C4-2B (cell line): ENCODE measurements around the gene FLG2.

Experiments used
- H3K27ac ChIP-seq: fragments of 450-650 bp; 2 replicates; pipeline ENCODE4 v1.5.1; 2017
- ZFX ChIP-seq: fragments of 450-650 bp; IDR thresholded peaks from 2 replicates; pipeline ENCODE4 v1.6.1; 2017
- TF ChIP-seq, protein P1 (sequence below): fragments of 450-650 bp; conservative IDR thresholded peaks from 2 replicates; pipeline ENCODE4 v1.5.1; 2017; ENCODE audit warnings: mild to moderate bottlenecking

Gene FLG2

GRCh38 chr1:152380932-152381331 lies 21.1 kb upstream of the FLG2 start:
- TF ChIP-seq ZFX = no peak
- TF ChIP-seq, protein P1, sequence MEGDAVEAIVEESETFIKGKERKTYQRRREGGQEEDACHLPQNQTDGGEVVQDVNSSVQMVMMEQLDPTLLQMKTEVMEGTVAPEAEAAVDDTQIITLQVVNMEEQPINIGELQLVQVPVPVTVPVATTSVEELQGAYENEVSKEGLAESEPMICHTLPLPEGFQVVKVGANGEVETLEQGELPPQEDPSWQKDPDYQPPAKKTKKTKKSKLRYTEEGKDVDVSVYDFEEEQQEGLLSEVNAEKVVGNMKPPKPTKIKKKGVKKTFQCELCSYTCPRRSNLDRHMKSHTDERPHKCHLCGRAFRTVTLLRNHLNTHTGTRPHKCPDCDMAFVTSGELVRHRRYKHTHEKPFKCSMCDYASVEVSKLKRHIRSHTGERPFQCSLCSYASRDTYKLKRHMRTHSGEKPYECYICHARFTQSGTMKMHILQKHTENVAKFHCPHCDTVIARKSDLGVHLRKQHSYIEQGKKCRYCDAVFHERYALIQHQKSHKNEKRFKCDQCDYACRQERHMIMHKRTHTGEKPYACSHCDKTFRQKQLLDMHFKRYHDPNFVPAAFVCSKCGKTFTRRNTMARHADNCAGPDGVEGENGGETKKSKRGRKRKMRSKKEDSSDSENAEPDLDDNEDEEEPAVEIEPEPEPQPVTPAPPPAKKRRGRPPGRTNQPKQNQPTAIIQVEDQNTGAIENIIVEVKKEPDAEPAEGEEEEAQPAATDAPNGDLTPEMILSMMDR = no peak
- H3K27ac ChIP-seq = no peak overlapping the region

DNA sequence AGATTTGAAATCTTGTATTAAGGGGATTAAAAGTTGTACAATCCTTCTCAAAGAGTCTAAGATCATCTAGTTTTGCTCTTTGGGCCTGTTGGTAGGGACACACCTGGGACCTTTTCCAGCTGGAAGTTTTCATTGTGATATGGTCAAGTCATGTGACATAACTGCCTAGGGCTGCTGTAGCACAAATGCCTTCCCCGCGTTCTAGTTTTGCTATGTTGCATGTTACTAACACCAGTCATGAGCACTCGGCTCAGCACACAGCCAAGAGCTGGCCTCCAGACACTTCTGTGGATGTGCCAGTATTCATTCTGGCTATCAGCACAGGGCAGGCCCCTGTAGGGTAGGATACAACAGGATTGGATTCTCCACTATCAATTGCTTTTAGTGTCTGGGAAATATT lies 14.6 kb upstream of the FLG2 start:
- TF ChIP-seq ZFX = no peak
- TF ChIP-seq, protein P1 = no peak
- H3K27ac ChIP-seq = no peak overlapping the region

GRCh38 chr1:152372672-152373071 lies 12.9 kb upstream of the FLG2 start:
- no peak overlapping the region for H3K27ac ChIP-seq
- TF ChIP-seq, protein P1 = no peak
- no peak for TF ChIP-seq ZFX

DNA sequence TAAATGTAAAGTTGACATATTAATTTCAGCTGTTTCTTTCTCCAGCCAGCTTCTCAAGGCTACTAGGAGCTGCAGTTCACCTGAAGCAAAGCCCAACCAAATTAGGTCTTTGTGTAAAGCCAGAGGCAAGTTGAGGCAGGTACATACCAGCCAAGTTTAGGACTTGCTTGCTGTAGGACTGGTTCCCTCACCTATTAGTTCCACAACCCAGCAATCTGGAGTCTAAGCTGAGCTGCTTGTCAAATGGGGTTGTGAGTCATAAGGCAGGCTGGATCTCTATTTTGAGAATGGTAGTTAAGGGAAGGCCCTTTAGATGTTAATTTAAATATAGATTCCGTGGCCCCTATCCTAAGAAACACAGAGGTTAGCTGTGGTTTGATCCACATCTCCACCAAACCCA lies 7.6 kb upstream of the FLG2 start:
- H3K27ac ChIP-seq = no peak overlapping the region
- TF ChIP-seq ZFX = no peak
- TF ChIP-seq, protein P1 = no peak

DNA sequence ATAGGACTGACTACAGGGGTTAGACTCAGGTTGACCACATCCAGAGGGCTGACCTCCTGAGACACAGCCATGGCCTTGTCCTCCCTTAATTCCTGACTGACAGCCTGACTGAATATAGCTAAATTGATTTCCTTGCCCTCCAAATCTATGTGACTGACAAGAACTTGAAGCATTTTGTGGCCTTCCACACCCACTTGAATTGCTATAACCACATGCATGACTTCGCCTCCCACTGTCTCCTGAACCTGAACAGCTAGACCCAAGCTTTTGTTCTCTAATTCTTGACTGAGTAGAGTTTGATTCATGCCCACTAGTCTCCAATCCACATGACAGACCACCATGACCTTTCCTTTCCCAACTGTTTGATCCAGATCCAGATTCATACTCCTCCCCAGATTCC lies 3.1 kb downstream of the FLG2 start:
- no peak for TF ChIP-seq ZFX
- TF ChIP-seq, protein P1 = no peak
- H3K27ac ChIP-seq = no peak overlapping the region

DNA sequence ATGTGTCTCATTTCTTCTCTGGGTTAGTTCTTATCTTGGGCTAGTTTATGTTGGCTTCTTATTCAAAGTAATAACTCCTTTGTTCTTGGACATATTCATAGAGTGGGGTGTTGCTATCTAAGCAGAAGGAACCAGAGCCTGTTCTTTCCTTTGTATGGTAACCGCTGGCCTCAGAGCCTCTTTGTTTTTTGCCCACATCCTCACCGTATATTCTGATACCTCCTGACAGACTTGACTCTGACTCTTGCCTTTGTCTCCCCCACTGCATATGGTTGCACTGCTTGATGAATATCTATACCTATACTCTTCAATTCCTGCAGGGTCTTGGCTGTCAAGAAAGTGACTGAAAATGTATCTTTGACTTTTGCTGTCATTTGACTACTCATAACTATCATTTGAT lies 10.2 kb downstream of the FLG2 start:
- TF ChIP-seq, protein P1 = no peak
- no peak for TF ChIP-seq ZFX
- no peak overlapping the region for H3K27ac ChIP-seq

DNA sequence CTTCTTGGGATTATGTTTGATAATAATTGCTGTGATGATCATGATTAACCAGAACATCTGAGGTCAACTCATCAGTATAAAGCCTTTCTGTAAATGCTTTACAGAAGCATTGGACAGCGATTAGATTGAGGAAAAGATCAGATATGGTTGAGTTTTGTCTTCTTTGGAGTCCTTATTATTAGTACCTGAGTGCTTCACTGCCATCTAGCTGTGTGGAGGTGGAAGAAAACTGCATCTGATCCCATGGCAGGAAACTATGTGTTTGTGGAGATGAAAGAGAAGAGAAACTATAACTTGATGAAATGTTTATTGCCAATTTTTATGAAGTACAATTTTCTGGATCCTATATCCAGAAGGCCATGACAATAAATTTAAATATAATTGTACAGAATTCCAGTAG lies 11.4 kb downstream of the FLG2 start:
- H3K27ac ChIP-seq = no peak overlapping the region
- TF ChIP-seq, protein P1 = peak; percentile 55
- TF ChIP-seq ZFX = no peak
